GM20000 (cell line): ENCODE data around the gene MRPL44.

Experiments used
- DNase-seq: peaks from one replicate; pipeline ENCODE4 v3.0.0; 2012; ENCODE audit warnings: low spot score
- TF ChIP-seq, protein P1 (sequence below): IDR thresholded peaks from 2 replicates; pipeline ENCODE4 v1.5.1; 2012; ENCODE audit warnings: mild to moderate bottlenecking, control low read depth; ENCODE audit errors: extremely low read depth, missing control alignments

Gene MRPL44

DNA sequence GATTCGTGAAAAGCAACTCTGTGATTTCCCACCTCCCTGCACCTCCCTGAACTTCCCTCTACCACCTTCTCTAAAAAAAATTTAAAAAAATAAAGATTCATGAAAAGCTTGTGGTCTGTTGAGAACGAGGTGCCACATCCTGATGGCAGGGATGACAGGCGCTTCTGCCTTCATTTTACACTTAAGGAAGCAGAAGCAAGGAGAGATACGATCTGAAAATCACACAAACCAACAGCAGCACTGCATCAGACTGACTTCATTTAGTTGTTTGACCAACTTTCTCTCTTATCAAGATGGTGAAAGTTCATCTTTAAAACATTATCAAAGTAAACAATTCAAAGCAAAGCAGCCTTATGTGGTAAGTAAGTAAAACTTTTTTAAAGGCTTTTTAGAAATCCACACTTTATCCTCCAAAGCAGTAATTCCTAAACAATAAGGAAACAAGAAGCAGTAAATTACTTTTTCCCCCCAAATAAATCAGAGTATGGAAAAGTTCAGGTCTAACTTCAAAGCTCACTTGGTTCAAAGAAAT is 27.6 kb upstream of the MRPL44 start:
- no peak for DNase-seq
- TF ChIP-seq, protein P1, sequence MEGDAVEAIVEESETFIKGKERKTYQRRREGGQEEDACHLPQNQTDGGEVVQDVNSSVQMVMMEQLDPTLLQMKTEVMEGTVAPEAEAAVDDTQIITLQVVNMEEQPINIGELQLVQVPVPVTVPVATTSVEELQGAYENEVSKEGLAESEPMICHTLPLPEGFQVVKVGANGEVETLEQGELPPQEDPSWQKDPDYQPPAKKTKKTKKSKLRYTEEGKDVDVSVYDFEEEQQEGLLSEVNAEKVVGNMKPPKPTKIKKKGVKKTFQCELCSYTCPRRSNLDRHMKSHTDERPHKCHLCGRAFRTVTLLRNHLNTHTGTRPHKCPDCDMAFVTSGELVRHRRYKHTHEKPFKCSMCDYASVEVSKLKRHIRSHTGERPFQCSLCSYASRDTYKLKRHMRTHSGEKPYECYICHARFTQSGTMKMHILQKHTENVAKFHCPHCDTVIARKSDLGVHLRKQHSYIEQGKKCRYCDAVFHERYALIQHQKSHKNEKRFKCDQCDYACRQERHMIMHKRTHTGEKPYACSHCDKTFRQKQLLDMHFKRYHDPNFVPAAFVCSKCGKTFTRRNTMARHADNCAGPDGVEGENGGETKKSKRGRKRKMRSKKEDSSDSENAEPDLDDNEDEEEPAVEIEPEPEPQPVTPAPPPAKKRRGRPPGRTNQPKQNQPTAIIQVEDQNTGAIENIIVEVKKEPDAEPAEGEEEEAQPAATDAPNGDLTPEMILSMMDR, result no peak

DNA sequence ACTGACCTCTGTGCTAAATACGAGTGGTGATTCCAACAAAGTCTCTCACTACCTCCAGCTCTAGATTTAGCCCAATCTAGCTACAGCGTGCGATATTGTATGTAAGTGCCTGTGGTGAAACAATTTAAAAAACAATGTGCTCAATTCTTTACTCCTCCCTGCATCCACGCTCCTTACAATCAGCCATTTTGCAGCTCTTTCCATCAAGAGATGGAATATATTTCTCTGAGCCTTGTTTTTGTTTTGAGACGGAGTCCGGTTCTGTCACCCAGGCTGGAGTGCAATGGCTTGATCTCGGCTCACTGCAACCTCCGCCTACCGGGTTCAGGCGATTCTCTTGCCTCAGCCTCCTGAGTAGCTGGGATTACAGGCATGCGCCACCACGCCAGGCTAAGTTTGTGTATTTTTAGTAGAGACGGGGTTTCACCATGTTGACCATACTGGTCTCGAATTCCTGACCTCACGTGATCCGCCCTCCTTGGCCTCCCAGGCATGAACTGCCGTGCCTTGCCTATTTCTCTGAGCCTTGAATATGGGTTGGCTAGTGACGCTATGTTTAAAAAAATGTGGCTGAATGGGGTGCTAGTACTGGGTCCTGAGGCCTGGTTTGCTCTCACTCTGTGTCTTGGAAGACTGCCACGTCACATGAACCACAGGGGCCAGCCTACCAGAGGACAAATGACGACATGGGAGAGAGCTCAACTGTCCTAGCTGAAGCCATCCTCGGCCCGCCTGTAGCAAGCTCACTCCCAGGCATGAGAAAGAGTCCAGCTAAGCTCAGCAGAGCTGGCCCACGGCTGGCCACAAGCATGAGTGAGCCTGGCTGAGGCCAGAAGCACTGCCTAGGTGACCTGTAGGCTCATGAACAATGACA is 26.9 kb upstream of the MRPL44 start:
- DNase-seq, result no peak
- TF ChIP-seq, protein P1, result no peak

DNA sequence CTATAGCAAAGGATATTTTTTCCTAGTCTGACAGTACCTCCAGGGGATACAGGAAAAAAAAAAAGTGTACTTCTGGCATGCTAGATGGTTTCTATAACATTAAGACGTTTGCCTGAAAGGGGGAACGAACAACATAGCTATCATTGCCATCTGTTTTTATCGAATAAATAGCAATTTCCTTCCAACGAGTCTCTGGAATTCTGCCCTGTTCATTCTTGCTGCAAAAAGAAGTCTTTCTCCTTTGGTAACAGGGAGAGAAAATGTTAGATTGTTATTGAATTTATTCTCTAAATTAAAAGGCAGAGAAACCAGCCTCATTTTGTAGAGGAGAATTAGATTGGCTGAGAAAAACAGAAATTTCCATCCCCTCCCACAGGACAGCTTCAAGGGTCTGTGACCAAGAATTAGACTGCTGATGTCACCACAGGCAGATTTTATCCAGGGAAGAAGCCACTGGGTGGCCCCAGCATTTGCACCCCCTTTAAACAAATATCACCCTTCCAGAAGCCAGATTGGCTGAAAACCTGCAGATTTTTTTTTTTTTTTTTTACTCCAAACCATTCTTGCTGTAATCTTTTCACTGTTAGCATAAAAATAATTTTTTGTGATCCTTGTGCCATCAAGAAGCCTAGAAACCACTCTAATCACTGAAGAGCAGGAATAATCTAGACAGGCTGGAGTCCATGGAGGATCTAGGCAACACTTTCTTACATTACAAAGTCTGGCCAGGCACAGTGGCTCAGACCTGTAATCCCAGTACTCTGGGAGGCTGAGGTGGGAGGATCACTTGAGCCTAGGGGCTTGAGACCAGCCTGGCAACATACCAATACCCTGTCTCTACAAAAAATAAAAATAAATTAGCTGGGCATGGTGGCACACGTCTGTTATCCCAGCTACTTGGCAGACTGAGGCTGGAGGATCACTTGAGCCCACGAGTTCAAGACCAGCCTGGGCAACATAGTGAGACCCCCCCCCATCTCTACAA is 24.2 kb upstream of the MRPL44 start:
- TF ChIP-seq, protein P1, result no peak
- no peak for DNase-seq

DNA sequence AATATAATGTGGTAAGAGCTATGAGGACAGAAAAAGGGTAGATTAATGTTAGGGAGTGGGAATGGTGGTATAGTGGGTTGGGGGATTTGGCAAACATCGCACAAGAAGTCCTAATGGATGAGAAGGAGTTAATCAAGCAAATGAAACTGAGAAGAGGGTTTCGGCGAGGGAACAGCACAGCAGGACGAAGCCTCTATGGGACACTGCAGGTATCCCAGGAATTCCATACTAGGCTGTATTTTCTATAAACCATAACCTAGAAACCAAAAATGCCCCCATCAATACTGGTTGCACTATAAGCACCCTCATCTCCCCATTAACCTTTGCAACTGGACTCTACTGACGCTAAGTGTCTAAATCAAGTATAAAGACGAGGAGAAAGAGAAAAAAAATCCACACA is 22.4 kb upstream of the MRPL44 start:
- DNase-seq, result no peak
- TF ChIP-seq, protein P1, result no peak

DNA sequence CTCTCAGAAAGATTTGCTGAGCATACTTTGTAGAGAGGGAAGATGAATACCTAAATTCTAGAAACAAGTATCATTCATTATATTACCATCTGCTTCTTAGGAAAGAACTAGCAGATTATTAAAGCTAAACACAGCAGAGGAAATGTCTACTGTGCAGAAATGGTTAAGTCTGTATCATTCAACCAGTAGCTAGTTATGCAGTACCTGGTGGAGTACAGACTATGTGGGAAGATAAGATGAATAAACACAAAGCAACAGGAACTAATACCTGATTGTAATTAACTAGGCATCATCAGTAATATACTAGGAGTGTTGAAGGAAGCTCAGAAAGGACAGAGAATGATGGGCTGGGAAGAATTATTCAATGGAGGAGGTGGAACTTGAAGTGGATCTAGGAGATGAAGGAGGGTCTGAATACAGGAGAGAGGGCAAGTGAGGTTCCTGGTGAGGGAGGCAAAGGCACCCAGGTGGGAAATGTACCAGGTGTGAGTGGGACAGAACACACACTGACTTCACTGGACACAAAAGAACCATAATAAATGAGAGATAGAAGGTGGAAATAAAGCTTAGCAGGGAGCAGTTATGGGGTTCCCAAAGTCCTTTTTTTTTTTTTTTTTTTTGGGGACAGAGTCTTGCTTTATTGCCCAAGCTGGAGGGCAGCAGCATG is 21.7 kb upstream of the MRPL44 start:
- no peak for DNase-seq
- TF ChIP-seq, protein P1, result no peak

DNA sequence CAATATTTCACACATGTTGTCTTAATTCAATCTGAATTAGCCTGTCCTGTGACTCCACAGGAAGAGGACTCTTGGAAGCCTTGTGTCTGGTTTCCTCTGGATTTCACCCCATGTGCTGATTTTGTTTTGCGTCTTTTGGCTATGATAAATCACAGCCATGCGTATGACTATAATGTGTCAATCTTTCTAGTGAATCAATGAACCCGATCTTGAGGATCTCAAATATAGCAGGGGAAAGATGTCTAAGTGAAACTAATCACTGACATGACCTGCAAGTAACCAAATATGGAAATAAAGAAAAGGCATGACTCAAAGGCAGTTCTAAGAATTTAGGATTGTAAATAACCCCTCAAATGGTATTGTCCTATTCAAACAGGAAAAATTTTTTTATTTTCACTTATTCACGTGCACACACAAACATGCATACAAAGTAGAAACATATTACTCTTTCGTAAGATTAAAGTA is 20.4 kb upstream of the MRPL44 start:
- no peak for DNase-seq
- TF ChIP-seq, protein P1, result no peak
